HG03575 (cell line): Measurements from ENCODE around the gene SVEP1.
"Not testable (repeated sequence)": the region's sequence is repeated elsewhere in the genome, so short reads cannot be mapped to it uniquely, and the experiment has no call there.

ENCODE experiments used
- ATAC-seq: cut with Tn5 transposase; IDR thresholded peaks from one replicate; pipeline ENCODE4 v1.9.1; 2021; ENCODE audit not compliant: unreplicated experiment, insufficient number of reproducible peaks, low FRiP score; ENCODE audit errors: extremely low read depth

The SVEP1 gene

DNA sequence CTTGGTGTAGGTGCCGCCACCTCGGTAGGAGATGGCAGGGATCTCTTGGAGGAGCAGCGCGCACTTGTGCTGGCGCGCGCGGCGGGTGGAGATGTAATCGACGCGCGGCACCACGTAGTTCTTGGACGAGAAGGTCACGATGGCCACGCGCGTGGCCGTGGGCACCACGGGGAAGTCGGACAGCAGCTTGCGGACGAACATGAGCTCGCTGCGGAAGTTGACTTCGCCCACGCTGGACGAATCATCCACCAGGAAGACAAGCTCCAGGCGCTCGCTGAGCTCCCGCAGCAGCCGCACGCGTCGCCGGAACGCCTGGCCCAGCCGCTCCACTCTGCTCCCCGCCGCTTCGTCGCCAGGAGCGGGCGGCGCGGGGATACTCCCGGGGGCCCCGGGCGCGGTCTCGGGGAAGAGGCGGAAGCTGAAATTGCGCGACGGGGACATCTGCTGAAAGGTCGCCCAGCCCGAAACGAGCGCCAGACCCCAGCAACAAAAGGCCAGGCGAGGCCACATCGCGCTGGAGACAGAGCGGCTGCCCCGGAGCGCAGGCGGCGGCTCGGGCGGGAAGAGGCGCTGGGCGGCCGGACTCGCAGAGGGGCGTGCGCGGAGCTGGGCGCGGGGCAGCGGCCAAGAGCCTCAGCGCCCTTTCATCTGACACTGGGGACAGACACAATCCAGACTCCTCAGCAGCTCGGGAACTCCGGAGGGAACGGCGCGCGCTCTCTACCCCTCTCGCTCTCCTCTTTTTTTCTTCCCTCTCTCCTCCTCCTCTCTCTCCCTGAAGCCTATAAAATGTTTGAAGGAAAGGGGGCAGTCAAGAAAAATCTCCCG is at the start of gene SVEP1:
SVEP1 (minus strand) TSS at position 708 of the 828 bp plus-strand sequence; CDS start at position 510, 198 bp downstream.
- ATAC-seq: no peak

DNA sequence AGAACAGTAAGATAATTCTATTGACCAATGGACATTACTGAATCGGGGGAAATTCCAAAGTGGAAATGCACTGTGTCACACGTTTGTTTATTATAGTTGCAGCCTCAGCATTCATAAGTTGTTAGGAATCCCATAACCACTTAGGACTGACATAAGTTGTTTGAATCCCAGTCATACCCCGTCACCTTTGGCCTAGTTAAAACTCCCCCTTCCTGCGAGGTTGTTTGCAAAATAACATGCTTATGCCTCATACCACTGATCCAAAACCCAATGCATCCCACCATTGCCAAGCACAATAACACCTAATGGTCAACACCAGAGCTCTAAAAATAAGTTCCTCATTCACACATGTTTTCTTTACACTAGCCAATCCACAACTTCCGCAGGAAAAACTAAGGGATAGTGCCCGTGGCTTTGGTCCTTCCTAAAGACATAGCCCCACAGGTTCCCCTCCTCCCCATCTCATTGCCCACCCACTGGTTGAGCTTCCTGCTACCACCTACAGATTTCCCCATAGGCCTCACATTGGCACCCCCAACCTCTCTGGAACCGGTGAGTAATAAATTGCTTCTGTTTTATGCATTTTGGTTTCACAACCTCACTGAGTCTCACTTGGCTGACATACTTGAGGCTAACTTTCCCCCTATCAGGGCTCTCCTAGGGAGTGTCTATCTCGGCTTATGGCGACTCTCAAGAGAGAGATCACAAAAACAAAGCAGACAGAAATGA is 46.7 kb upstream of the SVEP1 start:
- peak; percentile 96 for ATAC-seq

- no peak for ATAC-seq
These were observed 44.0 kb upstream of the SVEP1 start for GRCh38 chr9:110623462-110624025.

- no peak for ATAC-seq
These were observed 42.8 kb upstream of the SVEP1 start for GRCh38 chr9:110622368-110622767.

- ATAC-seq: no peak
These were observed 41.2 kb upstream of the SVEP1 start for GRCh38 chr9:110620726-110621125.

DNA sequence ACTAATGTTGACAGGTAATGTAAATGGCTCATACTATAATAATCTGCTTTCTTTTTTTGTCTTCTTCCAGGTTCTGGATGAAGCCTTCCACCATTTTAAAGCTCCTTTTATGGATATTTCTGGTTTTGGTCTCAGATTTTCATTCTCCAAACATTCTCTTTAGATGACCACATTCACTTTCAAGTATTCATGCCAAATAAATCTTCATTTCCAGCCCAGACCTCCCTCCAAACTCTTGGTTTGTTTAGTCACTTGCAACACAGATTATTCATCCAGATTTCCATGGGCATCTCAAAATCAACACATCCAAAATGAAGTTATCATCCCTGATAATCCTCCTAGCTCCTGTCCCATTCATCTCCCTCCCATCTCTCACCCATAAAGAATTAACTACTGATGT is 40.3 kb upstream of the SVEP1 start:
- no peak for ATAC-seq

GRCh38 chr9:110615498-110615897 is 36.0 kb upstream of the SVEP1 start:
- ATAC-seq: no peak

DNA sequence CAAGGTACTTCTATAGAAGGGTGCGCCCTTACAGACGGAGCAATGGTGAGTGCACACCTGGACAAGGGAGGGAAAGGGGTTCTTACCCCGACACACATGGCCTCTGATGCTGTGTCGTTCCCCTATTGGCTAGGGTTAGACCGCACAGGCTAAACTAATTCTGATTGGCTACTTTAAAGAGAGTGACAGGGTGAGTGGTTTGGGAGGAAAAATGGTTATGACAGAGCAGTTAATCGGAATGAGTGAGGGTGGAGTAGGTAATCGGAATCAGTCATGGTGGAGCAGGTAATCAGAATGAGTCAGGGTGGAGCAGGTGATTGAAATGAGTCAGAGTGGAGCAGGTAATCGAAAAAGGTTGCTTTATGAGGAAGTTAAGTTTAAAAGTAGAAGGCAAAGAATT is 35.0 kb upstream of the SVEP1 start:
- not testable (repeated sequence) for ATAC-seq

DNA sequence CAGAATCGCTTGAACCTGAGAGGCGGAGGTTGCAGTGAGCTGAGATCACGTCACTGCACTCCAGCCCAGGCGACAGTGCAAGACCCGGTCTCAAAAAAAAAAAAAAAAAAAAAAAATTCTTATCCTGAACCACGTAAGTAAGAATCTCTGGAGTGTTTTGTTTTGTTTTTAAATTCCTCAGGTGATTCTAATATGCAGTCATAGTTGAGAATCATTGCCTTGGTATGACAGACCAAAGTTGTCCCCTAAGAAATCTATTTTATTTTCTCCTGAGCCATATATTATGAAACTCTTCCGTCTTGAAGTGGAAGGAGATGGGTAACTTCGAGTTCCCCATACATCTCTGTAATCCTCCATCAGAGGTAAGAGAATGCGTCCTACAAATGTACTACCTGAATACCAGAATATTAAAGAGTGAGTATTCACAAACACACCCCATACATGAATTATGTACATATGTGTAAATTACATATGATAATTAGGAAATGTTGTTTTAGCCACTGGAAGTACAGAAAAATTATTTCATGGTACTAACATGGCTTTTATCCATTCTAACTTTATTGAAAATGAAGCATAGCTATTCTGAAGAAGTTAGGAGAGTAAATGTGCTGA is 26.7 kb upstream of the SVEP1 start:
- no peak for ATAC-seq

- ATAC-seq: no peak
These were observed 26.0 kb upstream of the SVEP1 start for GRCh38 chr9:110605565-110605964.

GRCh38 chr9:110604171-110604601 is 24.6 kb upstream of the SVEP1 start:
- ATAC-seq: no peak

DNA sequence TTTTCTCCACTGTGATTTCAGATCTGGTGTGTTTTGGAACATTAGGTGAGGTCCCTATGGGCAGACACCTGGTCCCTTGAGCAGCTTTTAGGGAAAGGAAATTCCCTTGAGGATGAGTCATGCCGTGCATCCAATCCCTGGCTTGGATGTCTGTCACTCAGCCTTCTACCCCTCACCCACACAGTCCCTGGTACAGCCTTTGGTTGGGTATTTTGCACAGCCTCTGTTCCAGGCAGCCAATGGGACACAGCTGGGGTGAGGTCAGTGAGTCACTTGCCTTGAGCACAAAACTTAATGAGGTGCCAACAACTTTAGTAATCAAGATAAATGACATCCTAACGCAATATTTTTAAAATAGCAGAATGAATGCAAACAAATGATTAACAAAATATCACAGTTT is 22.7 kb upstream of the SVEP1 start:
- ATAC-seq: no peak

- ATAC-seq: no peak
These were observed 21.6 kb upstream of the SVEP1 start for GRCh38 chr9:110601098-110601497.

DNA sequence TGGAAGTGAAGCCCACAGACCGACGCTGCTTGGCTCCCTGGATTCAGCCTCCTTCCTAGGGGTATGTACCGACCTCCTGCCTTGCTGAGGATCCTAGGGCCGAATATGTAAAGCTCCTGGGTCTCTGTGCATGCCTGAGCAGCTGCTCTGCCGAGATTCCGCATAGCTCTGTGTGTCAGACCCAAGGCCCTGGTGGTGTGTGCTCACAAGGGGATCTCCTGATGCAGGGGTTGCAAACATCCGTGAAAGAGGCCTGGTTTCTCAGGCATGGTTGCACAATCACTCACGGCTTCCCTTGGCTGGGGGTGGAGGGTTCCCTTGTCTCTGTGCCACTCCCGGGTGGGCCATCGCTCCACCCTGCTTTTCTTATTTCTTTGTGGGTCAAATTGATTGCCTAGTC is 19.9 kb upstream of the SVEP1 start:
- ATAC-seq: no peak

- no peak for ATAC-seq
These were observed 12.7 kb upstream of the SVEP1 start for GRCh38 chr9:110592044-110592830.

DNA sequence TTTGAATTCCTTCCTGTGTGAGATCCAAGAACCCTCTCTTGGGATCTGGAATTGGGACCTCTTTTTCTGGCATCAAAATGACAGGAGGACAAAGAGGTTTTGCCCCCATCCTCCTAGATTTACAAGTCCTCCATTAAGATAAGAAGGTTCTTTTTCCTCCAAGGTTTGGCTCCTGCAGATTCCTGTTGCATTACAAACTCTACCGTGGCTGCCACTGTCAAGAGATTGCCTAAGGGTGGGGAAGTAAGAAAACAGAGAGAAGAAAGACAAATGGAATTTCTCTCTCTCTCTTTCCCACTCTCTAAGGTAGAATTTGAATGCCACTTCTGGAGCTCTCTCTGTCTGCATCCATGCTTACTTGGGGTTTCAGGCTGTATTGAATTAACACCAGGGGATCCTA is 12.0 kb upstream of the SVEP1 start:
- no peak for ATAC-seq

- ATAC-seq: no peak
These were observed 11.3 kb upstream of the SVEP1 start for GRCh38 chr9:110590816-110591215.

DNA sequence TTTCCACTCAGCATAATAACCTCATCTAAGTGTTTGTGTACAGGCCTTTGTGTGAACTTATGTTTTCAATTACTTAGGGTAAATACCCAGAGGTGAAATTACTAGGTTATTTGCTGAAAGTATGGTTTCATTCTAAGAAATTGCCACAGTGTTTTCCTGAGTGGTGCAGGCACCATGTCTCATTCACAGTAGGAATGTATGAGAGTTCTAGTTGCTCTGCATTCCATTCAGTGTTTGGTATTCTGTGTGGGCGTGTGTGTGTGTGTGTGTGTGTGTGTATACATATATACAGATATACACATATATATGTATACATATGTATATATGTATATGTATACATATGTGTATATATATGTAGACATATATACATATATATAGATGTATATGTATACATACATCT is 8.8 kb upstream of the SVEP1 start:
- no peak for ATAC-seq

DNA sequence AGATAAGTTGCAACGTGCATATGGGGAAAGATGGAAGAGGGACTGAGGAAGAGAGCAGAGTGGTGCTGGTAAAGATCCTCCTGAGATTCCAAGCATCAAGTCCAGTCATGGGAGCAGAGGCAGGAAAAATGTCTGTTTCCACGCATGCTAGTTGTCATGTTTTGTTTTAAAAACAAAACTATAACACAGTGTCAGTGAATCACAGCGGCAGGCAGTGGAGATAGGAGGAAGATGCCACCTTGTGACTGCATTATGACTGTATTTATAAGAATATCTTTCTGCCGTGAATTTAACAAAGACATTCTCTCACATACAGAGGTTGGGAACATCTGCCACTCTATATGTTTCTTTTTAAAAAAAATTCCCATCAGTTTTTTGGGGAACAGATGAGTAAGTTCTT is 3.7 kb upstream of the SVEP1 start:
- no peak for ATAC-seq
